Thyroid gland (tissue), 4 donors: Measurements from ENCODE around the gene RNF10.

Experiments used
- POLR2A ChIP-seq, 2 donors: fragments of 450-650 bp; IDR thresholded peaks; one replicate each; pipeline ENCODE4 v1.6.1; 2017; ENCODE audit warnings: antibody characterized with exemption in 2 of 2, mild to moderate bottlenecking in 2 of 2, moderate library complexity in 1 of 2
- TF ChIP-seq, protein P1 (sequence below), 6 experiments: fragments of 200-600 bp in 3 of 6; fragments of 450-650 bp in 3 of 6; sonication (generic) in 3 of 6; IDR thresholded peaks; one replicate each; pipeline ENCODE4 v1.5.1; 2016 to 2019; ENCODE audit warnings: antibody characterized with exemption in 6 of 6, mild to moderate bottlenecking in 2 of 6, inconsistent platforms in 1 of 6, moderate library complexity in 1 of 6

DNA sequence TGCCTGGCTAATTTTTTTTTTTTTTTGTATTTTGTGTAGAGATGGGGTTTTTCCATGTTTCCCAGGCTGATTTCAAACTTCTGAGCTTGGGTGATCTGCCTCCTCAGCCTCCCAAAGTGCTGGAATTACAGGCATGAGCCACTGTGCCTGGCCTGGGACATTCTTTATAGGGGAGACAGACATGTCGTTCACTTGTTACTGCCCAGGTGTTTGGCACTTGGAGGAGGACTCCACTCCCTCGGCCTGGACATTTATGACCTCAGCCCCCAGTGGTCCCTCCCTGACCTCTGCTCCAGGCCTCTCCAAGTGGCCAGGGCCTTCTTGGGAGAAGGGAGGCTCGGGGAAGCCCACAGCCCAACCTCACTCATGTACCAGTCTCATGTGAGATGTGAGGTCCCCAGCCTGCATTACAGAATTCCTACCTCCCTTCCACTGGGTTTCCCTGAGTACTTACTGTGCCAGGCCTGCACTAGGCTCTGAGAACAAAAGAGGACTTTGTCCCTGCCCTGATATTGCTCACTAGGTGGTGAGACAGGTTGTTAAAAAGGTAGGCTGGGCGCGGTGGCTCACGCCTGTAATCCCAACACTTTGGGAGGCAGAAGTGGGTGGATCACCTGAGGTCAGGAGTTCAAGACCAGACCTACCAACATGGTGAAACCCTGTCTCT lies 56.7 kb downstream of the RNF10 start:
- TF ChIP-seq, protein P1, sequence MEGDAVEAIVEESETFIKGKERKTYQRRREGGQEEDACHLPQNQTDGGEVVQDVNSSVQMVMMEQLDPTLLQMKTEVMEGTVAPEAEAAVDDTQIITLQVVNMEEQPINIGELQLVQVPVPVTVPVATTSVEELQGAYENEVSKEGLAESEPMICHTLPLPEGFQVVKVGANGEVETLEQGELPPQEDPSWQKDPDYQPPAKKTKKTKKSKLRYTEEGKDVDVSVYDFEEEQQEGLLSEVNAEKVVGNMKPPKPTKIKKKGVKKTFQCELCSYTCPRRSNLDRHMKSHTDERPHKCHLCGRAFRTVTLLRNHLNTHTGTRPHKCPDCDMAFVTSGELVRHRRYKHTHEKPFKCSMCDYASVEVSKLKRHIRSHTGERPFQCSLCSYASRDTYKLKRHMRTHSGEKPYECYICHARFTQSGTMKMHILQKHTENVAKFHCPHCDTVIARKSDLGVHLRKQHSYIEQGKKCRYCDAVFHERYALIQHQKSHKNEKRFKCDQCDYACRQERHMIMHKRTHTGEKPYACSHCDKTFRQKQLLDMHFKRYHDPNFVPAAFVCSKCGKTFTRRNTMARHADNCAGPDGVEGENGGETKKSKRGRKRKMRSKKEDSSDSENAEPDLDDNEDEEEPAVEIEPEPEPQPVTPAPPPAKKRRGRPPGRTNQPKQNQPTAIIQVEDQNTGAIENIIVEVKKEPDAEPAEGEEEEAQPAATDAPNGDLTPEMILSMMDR (IDR thresholded peaks at IDR 0.05) = no peak
- no peak for TF ChIP-seq POLR2A (IDR thresholded peaks at IDR 0.05)
